Measurements from ENCODE around the gene HAS3.

GRCh38 chr16:69141936-69142335 lies 36.5 kb downstream of the HAS3 start:
- TF ChIP-seq, protein P1, sequence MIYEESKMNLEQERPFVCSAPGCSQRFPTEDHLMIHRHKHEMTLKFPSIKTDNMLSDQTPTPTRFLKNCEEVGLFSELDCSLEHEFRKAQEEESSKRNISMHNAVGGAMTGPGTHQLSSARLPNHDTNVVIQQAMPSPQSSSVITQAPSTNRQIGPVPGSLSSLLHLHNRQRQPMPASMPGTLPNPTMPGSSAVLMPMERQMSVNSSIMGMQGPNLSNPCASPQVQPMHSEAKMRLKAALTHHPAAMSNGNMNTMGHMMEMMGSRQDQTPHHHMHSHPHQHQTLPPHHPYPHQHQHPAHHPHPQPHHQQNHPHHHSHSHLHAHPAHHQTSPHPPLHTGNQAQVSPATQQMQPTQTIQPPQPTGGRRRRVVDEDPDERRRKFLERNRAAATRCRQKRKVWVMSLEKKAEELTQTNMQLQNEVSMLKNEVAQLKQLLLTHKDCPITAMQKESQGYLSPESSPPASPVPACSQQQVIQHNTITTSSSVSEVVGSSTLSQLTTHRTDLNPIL (CRISPR knock-in tag; IDR thresholded peaks at IDR 0.05; ENCODE audit: low read depth): no peak
- no peak for TF ChIP-seq BACH2 (CRISPR knock-in tag; IDR thresholded peaks at IDR 0.05; ENCODE audit: borderline replicate concordance)
- TF ChIP-seq RARB (CRISPR knock-in tag; IDR thresholded peaks at IDR 0.05): no peak
- TF ChIP-seq OSR1 (CRISPR knock-in tag; IDR thresholded peaks at IDR 0.05): no peak
- TF ChIP-seq, protein P2, sequence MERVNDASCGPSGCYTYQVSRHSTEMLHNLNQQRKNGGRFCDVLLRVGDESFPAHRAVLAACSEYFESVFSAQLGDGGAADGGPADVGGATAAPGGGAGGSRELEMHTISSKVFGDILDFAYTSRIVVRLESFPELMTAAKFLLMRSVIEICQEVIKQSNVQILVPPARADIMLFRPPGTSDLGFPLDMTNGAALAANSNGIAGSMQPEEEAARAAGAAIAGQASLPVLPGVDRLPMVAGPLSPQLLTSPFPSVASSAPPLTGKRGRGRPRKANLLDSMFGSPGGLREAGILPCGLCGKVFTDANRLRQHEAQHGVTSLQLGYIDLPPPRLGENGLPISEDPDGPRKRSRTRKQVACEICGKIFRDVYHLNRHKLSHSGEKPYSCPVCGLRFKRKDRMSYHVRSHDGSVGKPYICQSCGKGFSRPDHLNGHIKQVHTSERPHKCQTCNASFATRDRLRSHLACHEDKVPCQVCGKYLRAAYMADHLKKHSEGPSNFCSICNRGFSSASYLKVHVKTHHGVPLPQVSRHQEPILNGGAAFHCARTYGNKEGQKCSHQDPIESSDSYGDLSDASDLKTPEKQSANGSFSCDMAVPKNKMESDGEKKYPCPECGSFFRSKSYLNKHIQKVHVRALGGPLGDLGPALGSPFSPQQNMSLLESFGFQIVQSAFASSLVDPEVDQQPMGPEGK (CRISPR knock-in tag; IDR thresholded peaks at IDR 0.05; ENCODE audit: borderline replicate concordance): no peak
- TF ChIP-seq ISL1 (CRISPR knock-in tag; IDR thresholded peaks at IDR 0.05): no peak
- TF ChIP-seq ZFP3 (CRISPR knock-in tag; IDR thresholded peaks at IDR 0.05): no peak
- TF ChIP-seq TSHZ2 (CRISPR knock-in tag; IDR thresholded peaks at IDR 0.05): no peak
- TF ChIP-seq SNAI2 (CRISPR knock-in tag; IDR thresholded peaks at IDR 0.05): no peak
- no peak for TF ChIP-seq ZFP30 (CRISPR knock-in tag; IDR thresholded peaks at IDR 0.05)
- no peak for TF ChIP-seq ARNTL (CRISPR knock-in tag; IDR thresholded peaks at IDR 0.05; ENCODE audit: borderline replicate concordance, low read depth)
- TF ChIP-seq CSDC2 (CRISPR knock-in tag; IDR thresholded peaks at IDR 0.05): no peak
- TF ChIP-seq ZNF8 (CRISPR knock-in tag; IDR thresholded peaks at IDR 0.05): no peak
- no peak for TF ChIP-seq TCF4 (CRISPR knock-in tag; IDR thresholded peaks at IDR 0.05; ENCODE audit: borderline replicate concordance)
